ES-I3 (cell line): ENCODE measurements around the gene PTGER2.

ENCODE experiments used
- H3K36me3 ChIP-seq: 2 replicates; pipeline ENCODE4 v1.6.1; 2013; ENCODE audit warnings: mild to moderate bottlenecking, low read length, control low read depth, moderate library complexity; ENCODE audit not compliant: insufficient read depth
- H3K4me1 ChIP-seq: 2 replicates; pipeline ENCODE4 v1.6.1; 2013; ENCODE audit warnings: mild to moderate bottlenecking, control low read depth, low read length; ENCODE audit not compliant: insufficient read depth
- H3K9ac ChIP-seq: 2 replicates; pipeline ENCODE4 v1.6.1; 2013; ENCODE audit warnings: low read depth, mild to moderate bottlenecking, low read length, moderate library complexity
- H3K9me3 ChIP-seq: 2 replicates; pipeline ENCODE4 v1.6.1; 2013; ENCODE audit warnings: mild to moderate bottlenecking, low read length, moderate library complexity; ENCODE audit not compliant: control insufficient read depth, insufficient read depth

PTGER2 gene

DNA sequence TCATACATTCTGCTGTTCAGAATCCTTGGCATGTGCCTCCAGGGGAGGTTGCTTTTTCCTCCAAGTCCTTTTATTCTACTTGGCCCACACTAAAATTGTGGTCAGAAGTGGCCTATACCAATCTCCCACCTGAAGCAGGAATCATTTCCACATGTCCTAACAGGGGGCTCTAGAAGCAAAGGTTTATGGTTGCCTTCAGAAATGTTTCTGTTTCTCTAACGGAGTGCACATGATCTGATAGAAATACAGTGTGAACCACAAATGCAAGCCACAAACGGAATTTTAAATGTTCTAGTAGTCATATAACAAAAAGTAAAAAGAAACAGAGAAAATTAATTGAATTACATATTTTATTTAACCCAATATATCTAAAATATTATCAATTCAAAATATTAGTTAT lies 4.0 kb downstream of the PTGER2 start:
- no peaks in the 10 kb centered on the region for H3K4me1 ChIP-seq

DNA sequence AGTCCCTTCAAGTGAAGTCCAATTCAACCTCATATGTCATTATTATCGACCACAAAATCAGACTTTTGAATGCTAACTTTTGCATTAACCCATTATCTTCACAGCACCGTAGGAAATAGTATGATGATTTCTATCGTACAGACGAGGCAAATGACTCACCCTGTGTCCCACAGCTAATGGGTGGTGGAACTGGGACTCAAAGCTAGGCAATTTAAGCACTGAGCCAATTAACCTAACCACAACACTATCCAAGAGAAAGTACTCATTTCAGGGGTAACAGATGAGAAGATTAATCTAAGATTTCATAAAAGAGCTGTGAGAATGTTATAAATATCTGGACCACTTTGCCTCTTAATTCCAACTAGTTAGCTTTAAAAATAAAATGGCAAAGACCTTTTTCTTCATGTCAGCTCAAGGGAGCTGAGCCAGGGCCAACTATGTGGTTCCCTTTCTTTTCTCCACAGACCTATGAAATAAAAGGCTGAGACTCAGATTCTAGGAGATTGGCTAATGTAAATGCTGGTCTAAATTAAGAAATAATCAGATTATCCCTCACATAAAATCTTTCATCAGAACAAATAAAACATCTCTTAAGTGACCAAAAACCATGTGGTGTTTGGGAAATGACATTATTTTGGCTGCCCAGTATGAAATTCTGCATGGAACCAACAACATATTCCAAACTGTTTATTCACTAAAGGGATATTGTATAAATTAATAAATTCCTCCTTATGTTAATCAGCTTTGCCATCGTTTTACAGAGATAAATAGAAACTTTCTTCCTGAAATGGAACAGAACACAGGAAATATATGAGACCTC lies 4.9 kb downstream of the PTGER2 start:
- Histone ChIP-seq H3K9me3 (peaks cover 10% of the 10 kb centered on the region), H3K9ac (no peak overlapping the region), H3K36me3 (no peaks in the 10 kb centered on the region), H3K4me1 (no peaks in the 10 kb centered on the region)

More for the DNA sequence above, 4.0 kb downstream of the PTGER2 start:
- Histone ChIP-seq H3K9me3 (peaks cover 5% of the 10 kb centered on the region), H3K9ac (no peak overlapping the region), H3K36me3 (no peaks in the 10 kb centered on the region)

GRCh38 chr14:52319919-52320318 lies 5.8 kb downstream of the PTGER2 start:
- Histone ChIP-seq H3K9me3 (peaks cover 10% of the 10 kb centered on the region), H3K9ac (no peak overlapping the region), H3K4me1 (no peaks in the 10 kb centered on the region), H3K36me3 (no peaks in the 10 kb centered on the region)

DNA sequence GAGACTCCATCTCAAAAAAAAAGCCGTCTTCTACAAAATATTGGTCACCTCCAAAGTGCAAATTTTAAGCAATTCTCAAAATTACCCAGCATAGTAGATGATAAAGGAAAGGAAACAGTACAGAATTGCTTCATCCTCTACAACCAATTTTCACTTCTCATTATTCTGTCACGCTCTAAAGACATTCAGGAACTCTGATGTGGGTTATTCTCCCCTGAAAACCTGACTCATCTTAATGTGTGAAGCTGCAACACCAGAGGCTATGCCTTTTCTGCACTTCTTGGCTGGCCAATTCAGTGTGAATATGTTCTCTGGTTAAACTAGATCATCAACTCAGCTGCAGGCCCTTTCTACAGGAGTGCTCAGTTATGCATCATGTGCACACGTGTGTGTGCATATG lies 11.0 kb downstream of the PTGER2 start:
- H3K9ac ChIP-seq = no peak overlapping the region
- no peaks in the 10 kb centered on the region for H3K4me1 ChIP-seq
- H3K36me3 ChIP-seq = no peaks in the 10 kb centered on the region
- H3K9me3 ChIP-seq = peaks cover 10% of the 10 kb centered on the region

DNA sequence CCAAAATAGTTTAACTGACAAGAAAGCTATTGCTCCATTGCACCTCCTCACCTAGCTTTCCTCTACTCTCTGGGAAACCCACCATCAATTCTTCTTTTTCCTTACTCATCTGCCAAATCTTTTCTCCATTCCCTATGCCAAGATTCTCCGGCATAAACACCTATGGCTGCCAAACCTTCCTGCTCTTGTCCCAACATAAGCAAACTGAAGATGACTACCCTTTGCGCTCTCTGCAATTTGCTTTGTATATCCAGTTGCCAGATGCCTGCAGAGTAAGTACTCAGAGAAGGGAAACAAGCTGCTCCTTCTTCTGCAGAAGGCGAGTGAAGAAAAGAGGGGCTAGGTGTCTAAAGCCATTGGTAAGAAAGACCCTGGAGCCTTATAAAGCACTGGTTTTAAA lies 11.5 kb downstream of the PTGER2 start:
- H3K4me1 ChIP-seq = no peaks in the 10 kb centered on the region
- H3K9ac ChIP-seq = no peak overlapping the region
- no peaks in the 10 kb centered on the region for H3K36me3 ChIP-seq
- H3K9me3 ChIP-seq = peaks cover 7% of the 10 kb centered on the region

GRCh38 chr14:52327374-52328226 lies 13.5 kb downstream of the PTGER2 start:
- no peaks in the 10 kb centered on the region for H3K4me1 ChIP-seq
- peaks cover 9% of the 10 kb centered on the region; the same call in 1 of the 2 replicates for H3K9me3 ChIP-seq
- no peaks in the 10 kb centered on the region for H3K36me3 ChIP-seq
- H3K9ac ChIP-seq = no peak overlapping the region

DNA sequence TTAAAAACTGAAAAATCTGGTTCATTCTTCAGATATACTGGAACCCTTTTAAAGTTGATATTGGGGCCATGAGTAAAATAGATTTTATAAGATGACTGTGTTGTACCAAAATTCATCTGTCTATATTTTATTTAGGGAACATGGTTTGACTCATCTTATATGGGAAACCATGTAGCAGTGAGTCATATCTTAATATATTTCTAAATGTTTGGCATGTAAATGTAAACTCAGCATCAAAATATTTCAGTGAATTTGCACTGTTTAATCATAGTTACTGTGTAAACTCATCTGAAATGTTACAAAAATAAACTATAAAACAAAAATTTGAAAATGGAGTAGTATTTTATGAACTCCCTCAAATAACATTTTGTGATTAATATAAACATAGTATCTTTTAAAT lies 14.2 kb downstream of the PTGER2 start:
- H3K9me3 ChIP-seq = peaks cover 7% of the 10 kb centered on the region; the same call in 1 of the 2 replicates
- no peaks in the 10 kb centered on the region for H3K36me3 ChIP-seq
- H3K4me1 ChIP-seq = no peaks in the 10 kb centered on the region
- no peak overlapping the region for H3K9ac ChIP-seq

- Histone ChIP-seq H3K9me3 (peaks cover 4% of the 10 kb centered on the region; the same call in 1 of the 2 replicates), H3K9ac (no peak overlapping the region), H3K4me1 (no peaks in the 10 kb centered on the region), H3K36me3 (no peaks in the 10 kb centered on the region)
Measured at GRCh38 chr14:52329678-52330369, 15.7 kb downstream of the PTGER2 start.

DNA sequence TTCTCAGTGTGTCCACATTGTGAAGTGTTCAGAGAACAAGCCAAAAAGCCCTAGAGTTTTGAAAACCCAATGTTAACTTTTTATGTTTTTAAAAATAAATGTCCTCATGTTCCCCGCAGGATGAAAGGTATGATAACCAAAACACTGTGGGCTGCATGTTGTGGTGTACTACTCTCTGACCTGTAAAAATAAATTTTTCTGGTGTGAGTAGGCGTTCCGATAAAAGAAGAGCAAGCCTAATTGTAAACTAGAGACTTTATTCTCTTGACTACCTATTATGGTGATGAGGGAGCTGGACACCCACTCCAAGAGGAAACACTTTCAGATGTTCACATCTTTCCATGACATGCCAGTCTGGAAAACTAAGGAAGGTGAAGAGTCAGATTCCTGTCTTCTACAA lies 18.2 kb downstream of the PTGER2 start:
- H3K9ac ChIP-seq = no peak overlapping the region
- no peaks in the 10 kb centered on the region for H3K36me3 ChIP-seq
- H3K4me1 ChIP-seq = no peaks in the 10 kb centered on the region
- H3K9me3 ChIP-seq = peaks cover 4% of the 10 kb centered on the region; the same call in 1 of the 2 replicates

- H3K36me3 ChIP-seq = no peaks in the 10 kb centered on the region
- peaks cover 4% of the 10 kb centered on the region; the same call in 1 of the 2 replicates for H3K9me3 ChIP-seq
- no peak overlapping the region for H3K9ac ChIP-seq
- H3K4me1 ChIP-seq = no peaks in the 10 kb centered on the region
Measured at GRCh38 chr14:52333108-52333507, 19.0 kb downstream of the PTGER2 start.

- Histone ChIP-seq H3K9me3 (peaks cover 4% of the 10 kb centered on the region; the same call in 1 of the 2 replicates), H3K9ac (no peak overlapping the region)
Measured at GRCh38 chr14:52333823-52334657, 19.9 kb downstream of the PTGER2 start.

GRCh38 chr14:52336241-52336640 lies 22.1 kb downstream of the PTGER2 start:
- Histone ChIP-seq H3K9me3 (peaks cover 4% of the 10 kb centered on the region; the same call in 1 of the 2 replicates), H3K9ac (no peak overlapping the region), H3K36me3 (no peaks in the 10 kb centered on the region), H3K4me1 (no peaks in the 10 kb centered on the region)

More at GRCh38 chr14:52333823-52334657, 19.9 kb downstream of the PTGER2 start:
- Histone ChIP-seq H3K4me1 (no peaks in the 10 kb centered on the region), H3K36me3 (no peaks in the 10 kb centered on the region)

DNA sequence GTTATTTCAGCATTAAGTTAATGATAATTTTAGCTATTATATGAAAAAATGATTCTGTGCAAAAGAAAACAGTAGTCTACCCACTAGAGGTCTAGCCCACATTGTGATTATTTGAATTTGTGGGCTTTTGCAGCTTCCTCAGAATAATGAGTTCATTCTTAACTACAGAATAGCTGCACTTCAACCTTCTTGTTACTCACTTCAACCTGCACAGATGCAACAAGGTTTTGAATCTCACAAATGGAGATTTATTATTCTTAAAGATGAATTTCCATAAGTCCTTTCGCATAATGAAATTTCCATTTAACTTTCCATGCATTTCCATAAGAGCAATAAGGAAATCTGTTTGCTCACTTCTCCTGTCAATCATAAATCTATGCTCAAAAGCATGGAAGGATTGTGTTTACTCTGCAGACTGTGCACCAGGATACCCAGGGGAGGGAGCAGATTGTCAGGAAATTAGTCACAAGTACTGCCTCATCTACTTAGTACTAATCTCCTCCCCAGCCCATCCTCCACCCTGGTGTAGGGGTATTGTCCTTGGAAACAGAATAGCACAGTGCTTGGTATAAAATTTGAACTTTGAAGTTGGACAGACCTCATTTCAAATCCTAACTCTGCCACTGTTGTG lies 24.1 kb downstream of the PTGER2 start:
- no peak overlapping the region for H3K9ac ChIP-seq
- no peaks in the 10 kb centered on the region for H3K36me3 ChIP-seq
- H3K9me3 ChIP-seq = no peaks in the 10 kb centered on the region
- no peaks in the 10 kb centered on the region for H3K4me1 ChIP-seq
